ENCODE measurements around the gene ARMH1.

ARMH1 gene

GRCh38 chr1:44674113-44675000 lies at the start of gene ARMH1, which contains the start of gene TMEM53:
TSS of gene ARMH1 (plus strand) at chr1:44674714. CDS start at chr1:44689698, 14,984 bp downstream.
TSS of gene TMEM53 (minus strand) at chr1:44674481. CDS start at chr1:44674391, 90 bp downstream.
- DNase-seq, result peak; percentile 98

GRCh38 chr1:44625348-44625747 lies 49.2 kb upstream of the ARMH1 start:
- no peak for DNase-seq

- no peak for DNase-seq
Measured at GRCh38 chr1:44628962-44629756, 45.4 kb upstream of the ARMH1 start.

GRCh38 chr1:44630116-44630515 lies 44.4 kb upstream of the ARMH1 start:
- no peak for DNase-seq

- DNase-seq, result no peak
Measured at GRCh38 chr1:44631333-44631646, 43.2 kb upstream of the ARMH1 start.

- DNase-seq, result peak; percentile 76
Measured at GRCh38 chr1:44631647-44632539, 42.6 kb upstream of the ARMH1 start.

GRCh38 chr1:44632598-44632997 lies 41.9 kb upstream of the ARMH1 start:
- no peak for DNase-seq

GRCh38 chr1:44634606-44635189 lies 39.8 kb upstream of the ARMH1 start:
- no peak for DNase-seq

GRCh38 chr1:44635439-44635838 lies 39.1 kb upstream of the ARMH1 start:
- DNase-seq, result no peak

GRCh38 chr1:44636083-44636687 lies 38.3 kb upstream of the ARMH1 start:
- no peak for DNase-seq

GRCh38 chr1:44636688-44637598 lies 37.6 kb upstream of the ARMH1 start:
- no peak for DNase-seq

GRCh38 chr1:44637702-44638411 lies 36.7 kb upstream of the ARMH1 start:
- DNase-seq, result no peak

- DNase-seq, result no peak
Measured at GRCh38 chr1:44640200-44640853, 34.2 kb upstream of the ARMH1 start.

- no peak for DNase-seq
Measured at GRCh38 chr1:44641126-44642102, 33.1 kb upstream of the ARMH1 start.

GRCh38 chr1:44642255-44642654 lies 32.3 kb upstream of the ARMH1 start:
- DNase-seq, result no peak

- DNase-seq, result no peak
Measured at GRCh38 chr1:44642925-44643324, 31.6 kb upstream of the ARMH1 start.

GRCh38 chr1:44643721-44644334 lies 30.7 kb upstream of the ARMH1 start:
- DNase-seq, result no peak

- DNase-seq, result no peak
Measured at GRCh38 chr1:44644806-44645205, 29.7 kb upstream of the ARMH1 start.

Data from midbrain (tissue), 1 donor.